Measurements from ENCODE around the gene NUMB. TPM values are rescaled to one million over a fixed set of nuclear protein-coding genes. Genes with fewer than 3 reads are reported as not detected.

Gene NUMB
- total and polyA plus RNA-seq, 4 donors = 21.2 to 45.8 (median 26.1) TPM

GRCh38 chr14:73295198-73295796 is 163.0 kb downstream of the NUMB start:
- H3K27me3 ChIP-seq (ENCODE audit: control insufficient read depth in 4 of 4, insufficient read depth in 4 of 4, low read length in 3 of 4) = no peaks in the 10 kb centered on the region
- peaks cover 6 to 9% (median 6%) of the 10 kb centered on the region in 4 donors for H3K4me1 ChIP-seq (ENCODE audit: control insufficient read depth in 4 of 4, insufficient read depth in 4 of 4, low read length in 3 of 4)
- 82% methylated on average over 1 of the region's 1 CpG for WGBS
- peaks cover 2 to 16% (median 9%) of the 10 kb centered on the region in 4 donors for H3K36me3 ChIP-seq (ENCODE audit: control insufficient read depth in 4 of 4, insufficient read depth in 3 of 4, low read depth in 1 of 4, low read length in 3 of 4)
- no peak overlapping the region for H3K9ac ChIP-seq (ENCODE audit: low read depth in 1 of 2, low read length in 2 of 2)
- no peaks in the 10 kb centered on the region for H3K9me3 ChIP-seq (ENCODE audit: control insufficient read depth in 4 of 4, low read length in 3 of 4)
- no peak overlapping the region for H3K27ac ChIP-seq (ENCODE audit: low read depth in 1 of 2, low read length in 2 of 2)
- no peak for DNase-seq (ENCODE audit: low spot score)
- H3K4me3 ChIP-seq (ENCODE audit: low read depth in 1 of 3, low read length in 3 of 3) = no peak overlapping the region
- TF ChIP-seq RXRA (IDR thresholded peaks at IDR 0.05) (no peak), CTCF (IDR thresholded peaks at IDR 0.05; ENCODE audit: low read depth, low read length, missing input control) (peak; percentile 69), RAD21 (IDR thresholded peaks at IDR 0.05) (peak; percentile 79 to 83), GABPA (IDR thresholded peaks at IDR 0.05 in 1 of 2, conservative IDR thresholded peaks at IDR 0.05 in 1 of 2) (no peak)

- no peak for TF ChIP-seq FOXA1 (IDR thresholded peaks at IDR 0.05)
- no peak for TF ChIP-seq NR2F2 (IDR thresholded peaks at IDR 0.05)
- no peak for TF ChIP-seq GABPA (IDR thresholded peaks at IDR 0.05 in 1 of 2, conservative IDR thresholded peaks at IDR 0.05 in 1 of 2)
- no peak for TF ChIP-seq RAD21 (IDR thresholded peaks at IDR 0.05)
- no peak for TF ChIP-seq YY1 (IDR thresholded peaks at IDR 0.05)
- WGBS = 94% methylated on average over 12 of the region's 12 CpGs
- Histone ChIP-seq H3K4me3 (ENCODE audit: low read depth in 1 of 3, low read length in 3 of 3) (no peak overlapping the region), H3K4me1 (ENCODE audit: control insufficient read depth in 4 of 4, insufficient read depth in 4 of 4, low read length in 3 of 4) (peaks cover 4 to 9% (median 6%) of the 10 kb centered on the region in 4 donors), H3K27ac (ENCODE audit: low read depth in 1 of 2, low read length in 2 of 2) (no peak overlapping the region), H3K27me3 (ENCODE audit: control insufficient read depth in 4 of 4, insufficient read depth in 4 of 4, low read length in 3 of 4) (no peaks in the 10 kb centered on the region), H3K9ac (ENCODE audit: low read depth in 1 of 2, low read length in 2 of 2) (no peak overlapping the region), H3K9me3 (ENCODE audit: control insufficient read depth in 4 of 4, low read length in 3 of 4) (no peaks in the 10 kb centered on the region), H3K36me3 (ENCODE audit: control insufficient read depth in 4 of 4, insufficient read depth in 3 of 4, low read depth in 1 of 4, low read length in 3 of 4) (peaks cover 2 to 16% (median 11%) of the 10 kb centered on the region in 4 donors)
- no peak for DNase-seq (ENCODE audit: low spot score)
Observed at GRCh38 chr14:73293782-73294781, 164.3 kb downstream of the NUMB start.

GRCh38 chr14:73290279-73290678 is 168.1 kb downstream of the NUMB start:
- Histone ChIP-seq H3K9me3 (ENCODE audit: control insufficient read depth in 4 of 4, low read length in 3 of 4) (no peaks in the 10 kb centered on the region), H3K4me1 (ENCODE audit: control insufficient read depth in 4 of 4, insufficient read depth in 4 of 4, low read length in 3 of 4) (no peaks in the 10 kb centered on the region), H3K27ac (ENCODE audit: low read depth in 1 of 2, low read length in 2 of 2) (no peak overlapping the region), H3K36me3 (ENCODE audit: control insufficient read depth in 4 of 4, insufficient read depth in 3 of 4, low read depth in 1 of 4, low read length in 3 of 4) (peaks cover 2 to 34% (median 19%) of the 10 kb centered on the region in 4 donors), H3K27me3 (ENCODE audit: control insufficient read depth in 4 of 4, insufficient read depth in 4 of 4, low read length in 3 of 4) (no peaks in the 10 kb centered on the region), H3K4me3 (ENCODE audit: low read depth in 1 of 3, low read length in 3 of 3) (no peak overlapping the region), H3K9ac (ENCODE audit: low read depth in 1 of 2, low read length in 2 of 2) (no peak overlapping the region)
- WGBS = 61% methylated on average over 4 of the region's 4 CpGs
- DNase-seq (ENCODE audit: low spot score) = no peak
- no peak for TF ChIP-seq YY1 (IDR thresholded peaks at IDR 0.05)
- TF ChIP-seq REST (IDR thresholded peaks at IDR 0.05) = no peak
- TF ChIP-seq SP1 (IDR thresholded peaks at IDR 0.05) = no peak
- no peak for TF ChIP-seq ZBTB33 (IDR thresholded peaks at IDR 0.05)
- TF ChIP-seq FOXA1 (IDR thresholded peaks at IDR 0.05) = no peak
- no peak for TF ChIP-seq NR2F2 (IDR thresholded peaks at IDR 0.05)
